Urinary bladder (tissue), 4 donors: ENCODE results near the gene EIF2AK3. TPM values are rescaled to one million over a fixed set of nuclear protein-coding genes. Genes with fewer than 3 reads are reported as not detected.
"Not testable (repeated sequence)": the region's sequence is repeated elsewhere in the genome, so short reads cannot be mapped to it uniquely, and the experiment has no call there.

ENCODE experiments used
- DNase-seq: peaks from one replicate; pipeline ENCODE4 v3.0.0-alpha.2; 2015; ENCODE audit errors: extremely low spot score
- H3K27ac ChIP-seq: one replicate; pipeline ENCODE4 v1.5.1; 2013; ENCODE audit warnings: low read depth, mild to moderate bottlenecking, moderate library complexity
- H3K36me3 ChIP-seq: one replicate; pipeline ENCODE4 v1.6.1; 2013; ENCODE audit warnings: mild to moderate bottlenecking, moderate library complexity; ENCODE audit not compliant: insufficient read depth
- H3K4me1 ChIP-seq: one replicate; pipeline ENCODE4 v1.6.1; 2013; ENCODE audit warnings: mild to moderate bottlenecking, moderate library complexity; ENCODE audit not compliant: insufficient read depth
- H3K4me3 ChIP-seq: one replicate; pipeline ENCODE4 v1.5.1; 2013; ENCODE audit warnings: low read depth, low read length
- WGBS: extraction: QIAGEN DNeasy Blood & Tissue Kit; methylation state at CpG from one replicate; pipeline ENCODE4 v1.1.7; 2013; 5-methylcytosine and 5-hydroxymethylcytosine counted together
- polyA plus RNA-seq: library from polyadenylated mRNA; stranded (reverse); fragments of 200-250 nt; gene quantifications from one replicate; pipeline ENCODE4 v1.2.3, GENCODE V29; 2013
- total RNA-seq: library from RNA; depleted of rRNA; stranded (reverse); fragments of >200 nt; gene quantifications from one replicate; pipeline ENCODE4 v1.2.3, GENCODE V29; 2014
- donor health status: healthy with polysubstance abuse.
- donor health status: healthy.

Gene EIF2AK3
- total and polyA plus RNA-seq, 2 donors = 12.5 to 64.5 TPM

DNA sequence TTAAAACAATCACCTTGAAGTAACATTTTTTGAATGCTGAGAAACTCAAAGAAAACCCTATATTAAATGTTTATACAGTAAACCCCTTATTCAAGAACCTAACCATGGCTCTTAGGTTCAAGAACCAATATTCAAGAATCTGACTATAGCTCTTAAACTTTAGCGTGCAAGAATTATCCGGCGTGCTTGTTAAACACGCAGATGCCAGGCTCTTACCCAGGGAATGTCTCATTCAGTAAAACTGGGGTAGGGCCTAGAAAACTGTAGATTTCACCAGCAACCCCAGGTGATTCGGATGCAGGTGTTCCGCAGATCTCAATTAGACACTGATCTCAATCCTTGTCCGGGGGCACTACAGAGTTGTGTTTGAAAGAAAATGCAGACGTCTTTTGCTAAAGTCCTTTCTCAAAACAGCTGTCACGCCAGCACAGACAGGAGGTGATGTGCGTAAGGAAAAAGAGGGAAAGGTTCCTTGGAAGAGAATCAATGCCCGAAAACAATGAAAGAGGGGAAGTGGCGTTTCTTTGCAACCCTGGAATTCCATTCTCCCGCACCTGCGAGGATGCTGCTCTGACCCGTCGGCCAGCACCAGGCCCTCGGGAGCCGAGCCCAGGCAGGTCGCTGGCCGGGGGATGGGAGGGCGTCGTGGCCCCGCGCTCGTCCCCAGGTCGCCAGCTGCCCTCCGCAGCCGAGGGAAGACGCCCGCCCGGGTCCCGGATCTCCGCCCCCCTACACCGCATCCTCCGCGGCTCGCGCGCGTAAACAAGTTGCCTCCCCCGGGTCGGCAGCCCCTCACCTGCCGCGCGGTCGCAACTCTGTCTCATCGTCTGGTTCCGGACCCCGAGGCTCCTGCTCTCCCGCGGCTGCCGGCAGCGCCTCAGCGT lies 851 bp downstream of the EIF2AK3 start:
- 1% methylated on average over 54 of the region's 54 CpGs for WGBS
- DNase-seq = no peak
- Histone ChIP-seq H3K4me1 (no peaks in the 10 kb centered on the region), H3K4me3 (peak overlapping the region; percentile 92), H3K27ac (peak overlapping the region; percentile 96), H3K36me3 (no peaks in the 10 kb centered on the region)

DNA sequence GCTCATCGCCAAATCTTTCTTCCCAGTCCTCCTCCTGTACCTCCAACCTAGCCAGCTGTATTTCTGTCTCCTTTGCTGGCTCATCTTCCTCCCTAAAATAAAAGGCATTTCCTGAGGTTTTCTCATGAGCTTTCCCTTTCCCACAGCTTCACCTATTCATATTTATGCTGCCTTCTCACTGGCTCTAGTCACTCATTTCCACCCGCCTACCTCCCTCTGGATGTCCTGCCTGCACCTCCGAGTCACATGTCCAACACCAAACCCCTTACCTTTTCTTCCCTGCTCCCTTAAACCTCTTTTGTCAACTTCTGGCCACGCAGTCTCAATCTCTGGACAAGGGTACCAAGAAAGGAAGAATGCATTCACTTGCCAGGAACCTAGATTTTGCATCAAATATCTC lies 2.8 kb downstream of the EIF2AK3 start:
- H3K36me3 ChIP-seq = no peaks in the 10 kb centered on the region
- 83% methylated on average over 4 of the region's 4 CpGs for WGBS
- H3K27ac ChIP-seq = no peak overlapping the region
- H3K4me3 ChIP-seq = no peak overlapping the region
- DNase-seq = no peak
- H3K4me1 ChIP-seq = no peaks in the 10 kb centered on the region

DNA sequence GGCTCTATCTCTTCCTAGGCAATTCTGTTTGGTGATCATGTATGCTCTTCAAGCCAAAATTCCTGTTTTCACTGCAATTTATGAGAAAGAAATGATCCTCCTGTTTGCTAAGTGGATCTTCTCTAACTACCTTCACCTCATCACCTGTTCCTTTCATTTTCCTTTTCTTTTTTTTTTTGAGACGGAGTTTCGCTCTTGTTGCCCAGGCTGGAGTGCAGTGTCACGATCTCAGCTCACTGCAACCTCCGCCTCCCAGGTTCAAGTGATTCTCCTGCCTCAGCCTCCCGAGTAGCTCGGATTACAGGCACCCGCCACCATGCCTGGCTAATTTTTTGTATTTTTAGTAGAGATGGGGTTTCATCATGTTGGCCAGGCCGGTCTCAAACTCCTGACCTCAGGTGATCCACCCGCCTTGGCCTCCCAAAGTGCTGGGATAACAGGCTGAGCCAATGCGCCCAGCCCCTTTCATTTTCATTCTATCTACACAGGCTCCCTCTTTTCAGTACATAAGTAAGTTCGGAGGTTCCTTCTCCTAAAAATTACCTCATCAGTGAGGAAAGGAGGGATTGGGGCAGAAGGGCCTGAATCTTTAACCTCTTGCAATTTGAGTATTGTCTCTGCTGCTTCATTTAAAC lies 3.3 kb downstream of the EIF2AK3 start:
- 97% methylated on average over 11 of the region's 11 CpGs for WGBS
- H3K36me3 ChIP-seq, H3K27ac ChIP-seq, H3K4me3 ChIP-seq, DNase-seq, H3K4me1 ChIP-seq: not testable (repeated sequence)

DNA sequence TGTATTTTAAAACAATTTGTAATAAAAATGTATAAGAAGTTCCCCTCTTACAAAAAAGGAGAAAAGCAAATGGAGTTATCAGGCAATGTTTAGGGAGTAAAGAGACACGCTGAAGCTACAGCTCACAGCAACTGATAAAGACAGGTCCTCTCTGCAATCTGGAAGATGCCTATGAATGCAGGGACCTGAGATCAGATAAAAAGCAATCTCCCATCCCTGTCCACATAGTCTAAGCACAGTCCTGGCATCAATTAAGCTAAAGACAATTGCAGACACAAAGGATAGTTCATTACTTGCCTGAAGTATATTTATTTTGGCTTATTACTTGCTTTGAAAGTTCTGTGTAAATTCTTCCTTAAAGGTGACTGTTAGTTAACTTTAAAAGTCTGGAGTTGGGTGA lies 5.0 kb downstream of the EIF2AK3 start:
- Histone ChIP-seq H3K36me3 (no peaks in the 10 kb centered on the region), H3K4me1 (no peaks in the 10 kb centered on the region), H3K4me3 (no peak overlapping the region), H3K27ac (no peak overlapping the region)
- WGBS = 64% methylated on average over 1 of the region's 1 CpG
- DNase-seq = no peak

DNA sequence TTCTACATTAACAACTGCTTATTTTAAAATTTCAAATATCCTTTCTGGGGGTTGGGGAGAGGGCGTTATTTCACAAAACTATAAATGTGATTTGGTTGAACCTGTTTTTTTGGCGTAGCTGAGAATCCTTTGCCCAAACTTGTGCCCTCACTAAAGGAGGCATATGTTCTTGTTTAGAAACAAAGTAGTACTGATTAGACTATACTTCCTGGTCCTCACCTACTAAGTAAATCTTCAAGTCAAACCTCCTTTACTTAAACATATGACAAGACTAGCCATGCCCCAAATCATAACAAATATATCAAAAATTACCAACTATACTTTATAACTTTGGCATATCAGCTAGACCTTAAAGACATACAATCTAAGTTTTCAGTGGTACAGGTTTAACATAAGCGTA lies 5.8 kb downstream of the EIF2AK3 start:
- 83% methylated on average over 3 of the region's 3 CpGs for WGBS
- no peak overlapping the region for H3K4me3 ChIP-seq
- no peaks in the 10 kb centered on the region for H3K36me3 ChIP-seq
- H3K4me1 ChIP-seq = no peaks in the 10 kb centered on the region
- DNase-seq = no peak
- H3K27ac ChIP-seq = no peak overlapping the region

DNA sequence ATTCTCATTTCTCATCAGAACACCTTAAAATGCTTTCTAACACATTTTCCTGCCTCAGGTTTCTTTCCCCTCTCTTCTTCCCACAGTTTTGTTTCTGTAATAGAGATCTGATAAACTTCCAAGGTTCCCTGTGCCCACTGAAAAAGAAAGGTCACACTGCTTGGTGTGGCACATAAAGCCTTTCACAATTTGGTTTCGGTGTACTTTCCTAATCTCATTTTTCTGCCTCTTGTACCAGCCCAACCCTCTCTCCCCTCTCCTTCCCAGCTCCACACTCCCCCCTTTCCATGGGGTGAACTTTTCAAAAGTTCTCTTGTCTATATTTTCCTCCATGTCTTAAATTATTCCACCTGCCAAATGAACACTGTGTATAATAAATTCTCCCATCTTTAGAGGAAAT lies 7.2 kb downstream of the EIF2AK3 start:
- H3K4me3 ChIP-seq = no peak overlapping the region
- H3K27ac ChIP-seq = no peak overlapping the region
- no peak for DNase-seq
- 82% methylated on average over 1 of the region's 1 CpG for WGBS
- H3K4me1 ChIP-seq = no peaks in the 10 kb centered on the region
- H3K36me3 ChIP-seq = no peaks in the 10 kb centered on the region

DNA sequence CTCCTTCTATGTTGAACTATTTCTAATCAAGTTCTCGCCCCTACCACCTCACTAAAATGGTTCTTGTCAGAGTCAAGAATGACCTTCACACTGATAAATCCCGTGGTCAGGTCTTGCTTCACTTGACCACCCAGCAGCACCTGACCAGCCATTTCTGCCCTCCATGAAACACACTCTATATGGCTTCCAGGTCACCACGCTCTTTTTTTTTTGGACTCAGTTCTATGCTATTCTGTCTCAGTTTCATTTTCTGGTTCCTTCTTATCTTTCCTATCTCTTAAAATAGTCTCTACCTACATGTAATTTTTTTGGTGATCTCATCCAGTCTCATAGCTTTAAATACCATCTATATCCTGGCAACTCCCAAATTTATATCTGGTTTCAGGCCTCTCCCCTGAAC lies 11.4 kb downstream of the EIF2AK3 start:
- DNase-seq = no peak
- no peak overlapping the region for H3K27ac ChIP-seq
- H3K36me3 ChIP-seq = no peaks in the 10 kb centered on the region

DNA sequence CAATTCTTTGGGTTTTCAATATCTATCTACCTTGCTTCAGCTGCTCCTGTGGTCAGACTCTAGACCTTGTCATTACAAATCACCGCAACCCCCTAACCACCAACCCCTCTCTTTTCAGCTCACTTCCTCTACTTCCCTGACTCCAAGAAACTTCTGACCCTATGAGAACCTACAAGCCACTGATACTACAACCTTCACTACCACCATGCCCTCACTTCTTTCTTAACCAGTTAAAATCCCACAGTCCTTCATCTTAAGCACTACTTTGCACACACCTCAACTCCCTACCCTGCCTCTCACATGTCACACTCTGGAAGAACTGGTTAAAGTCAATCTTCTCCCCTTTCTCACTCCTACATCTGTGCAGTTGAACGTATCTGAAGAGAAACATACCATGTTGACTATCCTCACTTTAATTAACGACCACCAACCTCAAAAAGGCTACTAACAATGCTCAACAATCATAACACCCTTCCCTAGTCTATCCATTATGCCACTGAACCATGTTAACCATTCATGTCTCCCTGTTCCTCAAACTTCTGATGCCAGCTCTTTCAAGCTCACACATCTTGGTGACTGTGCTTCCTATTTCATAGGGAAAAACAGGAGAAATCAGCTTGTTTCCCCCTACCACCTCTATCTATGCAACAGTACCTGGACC lies 12.6 kb downstream of the EIF2AK3 start:
- WGBS = 93% methylated on average over 3 of the region's 3 CpGs
- Histone ChIP-seq H3K4me3 (no peak overlapping the region), H3K27ac (no peak overlapping the region), H3K36me3 (no peaks in the 10 kb centered on the region), H3K4me1 (no peaks in the 10 kb centered on the region)
- no peak for DNase-seq

More for the DNA sequence above, 11.4 kb downstream of the EIF2AK3 start:
- Histone ChIP-seq H3K4me3 (no peak overlapping the region), H3K4me1 (no peaks in the 10 kb centered on the region)
- 98% methylated on average over 3 of the region's 3 CpGs for WGBS

DNA sequence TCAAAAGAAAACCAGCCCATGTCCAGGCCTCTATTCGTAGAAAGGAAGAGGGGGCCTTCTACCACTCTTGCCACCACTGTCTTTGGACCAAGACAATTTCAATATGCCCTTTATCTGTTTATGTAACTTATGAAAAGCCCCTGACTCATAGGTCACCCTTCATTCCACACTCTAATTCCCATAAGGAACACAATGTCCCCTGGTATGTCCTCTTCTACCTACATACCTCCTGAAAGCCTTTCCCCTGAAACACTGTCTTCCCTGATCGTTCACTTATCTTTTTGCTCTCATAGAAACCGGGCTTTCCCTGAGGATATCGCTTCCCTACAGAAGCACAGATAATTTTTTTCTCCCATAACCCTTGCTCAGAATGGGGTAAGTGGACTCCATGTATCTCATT lies 13.3 kb downstream of the EIF2AK3 start:
- Histone ChIP-seq H3K27ac (no peak overlapping the region), H3K4me1 (no peaks in the 10 kb centered on the region), H3K4me3 (no peak overlapping the region), H3K36me3 (no peaks in the 10 kb centered on the region)
- 91% methylated on average over 4 of the region's 4 CpGs for WGBS
- no peak for DNase-seq

DNA sequence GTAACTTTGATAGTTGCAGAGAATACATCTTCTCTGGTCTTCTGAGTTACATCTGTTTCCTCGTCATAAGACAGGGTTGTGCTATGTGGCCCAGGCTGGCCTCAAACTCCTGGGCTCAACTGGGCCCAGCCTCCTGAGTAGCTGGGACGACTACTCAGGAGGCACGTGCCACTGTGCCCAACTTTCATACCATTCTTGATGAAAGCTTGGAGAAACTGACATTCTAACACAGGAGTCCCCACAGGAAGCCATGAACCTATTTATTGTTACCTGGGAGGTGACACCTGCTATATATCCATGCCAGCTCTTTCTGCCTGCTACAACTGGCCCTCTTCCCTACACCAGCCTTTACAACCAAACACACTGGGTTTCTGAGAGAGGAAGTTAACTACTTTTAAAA lies 19.1 kb downstream of the EIF2AK3 start:
- no peak overlapping the region for H3K27ac ChIP-seq
- H3K36me3 ChIP-seq = no peaks in the 10 kb centered on the region
- no peak for DNase-seq
- no peaks in the 10 kb centered on the region for H3K4me1 ChIP-seq
- H3K4me3 ChIP-seq = no peak overlapping the region
- WGBS = 87% methylated on average over 3 of the region's 3 CpGs

DNA sequence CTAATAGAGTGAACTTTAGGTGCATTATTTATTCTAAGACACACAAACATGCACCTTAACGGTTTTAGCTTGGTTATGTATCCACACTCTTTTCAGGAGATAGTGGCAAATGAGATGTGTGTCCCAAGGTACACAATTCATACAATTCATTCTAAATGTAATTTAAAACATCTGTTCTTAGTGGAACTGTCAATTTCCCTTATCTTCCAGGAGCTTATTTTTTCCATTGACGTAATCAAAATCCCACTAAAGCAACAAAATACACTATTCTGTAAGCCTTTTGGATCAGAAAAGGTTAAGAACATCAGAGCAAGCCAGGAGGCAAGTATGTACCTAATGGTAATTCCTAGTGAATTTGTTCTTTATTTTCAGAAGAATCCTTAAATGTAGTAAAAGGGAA lies 19.8 kb downstream of the EIF2AK3 start:
- Histone ChIP-seq H3K27ac (no peak overlapping the region), H3K4me1 (no peaks in the 10 kb centered on the region), H3K36me3 (no peaks in the 10 kb centered on the region), H3K4me3 (no peak overlapping the region)
- 72% methylated on average over 2 of the region's 2 CpGs for WGBS
- DNase-seq = no peak

DNA sequence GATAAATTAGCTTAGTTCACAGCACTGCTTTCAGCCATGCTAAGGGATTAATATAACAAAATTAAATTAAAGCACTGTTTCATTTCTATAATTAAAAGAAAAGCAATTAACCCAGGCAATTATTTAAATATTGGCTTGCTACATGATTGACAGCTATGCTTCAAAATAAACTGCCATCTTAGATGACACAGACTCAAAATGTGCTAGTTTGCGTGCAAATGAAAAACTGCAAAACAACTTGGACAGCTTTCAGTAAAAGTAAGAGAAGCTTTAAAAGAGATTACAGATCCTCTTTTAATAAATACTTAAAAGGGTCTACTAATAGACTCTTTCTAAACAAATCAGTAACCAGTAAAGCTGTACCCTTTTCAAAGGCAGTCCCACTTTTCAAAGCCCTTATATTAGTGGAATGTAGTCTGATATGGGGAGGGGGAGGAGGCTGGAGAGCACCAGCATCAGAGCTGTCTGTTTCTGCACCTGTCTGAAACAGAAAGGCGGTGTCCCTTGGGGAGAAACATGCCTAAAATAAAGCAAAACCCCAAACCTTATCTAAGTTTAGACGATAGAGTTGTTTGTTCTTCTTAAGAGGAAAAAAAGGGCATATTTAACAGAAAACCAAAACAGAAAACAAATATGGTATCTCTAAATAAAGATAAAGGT lies 20.8 kb downstream of the EIF2AK3 start:
- WGBS = 69% methylated on average over 3 of the region's 3 CpGs
- H3K27ac ChIP-seq = no peak overlapping the region
- H3K4me1 ChIP-seq = no peaks in the 10 kb centered on the region
- H3K4me3 ChIP-seq = no peak overlapping the region
- H3K36me3 ChIP-seq = no peaks in the 10 kb centered on the region
- no peak for DNase-seq

DNA sequence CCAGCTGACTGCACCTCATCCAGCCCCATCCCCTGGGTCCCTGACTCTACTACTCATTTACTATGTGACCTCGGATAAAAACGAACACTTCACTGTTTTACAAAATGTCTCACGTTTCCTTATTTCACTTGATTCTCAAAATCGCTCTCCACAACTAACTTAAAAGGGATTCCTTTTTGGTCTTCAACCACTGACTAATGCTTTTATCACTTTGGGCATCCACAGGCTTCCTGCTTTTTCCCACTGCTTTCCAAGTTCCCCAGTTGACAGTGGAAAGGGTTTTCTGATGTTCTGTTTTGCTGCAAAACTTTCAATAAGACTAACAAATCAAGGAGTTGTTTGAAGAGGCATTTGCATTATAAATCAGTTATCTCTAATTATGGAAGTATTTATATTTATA lies 24.1 kb downstream of the EIF2AK3 start:
- Histone ChIP-seq H3K36me3 (no peaks in the 10 kb centered on the region), H3K4me1 (no peaks in the 10 kb centered on the region), H3K4me3 (no peak overlapping the region), H3K27ac (no peak overlapping the region)
- 68% methylated on average over 4 of the region's 4 CpGs for WGBS
- no peak for DNase-seq
